GM12891 (cell line): ENCODE results near the gene CD244.

Source experiments
- POLR2A ChIP-seq: IDR thresholded peaks from 2 replicates; pipeline ENCODE4 v1.6.1; 2011; ENCODE audit warnings: low read depth, low read length, control low read depth
- POLR2AphosphoS5 ChIP-seq: IDR thresholded peaks from 2 replicates; pipeline ENCODE4 v1.6.1; 2011; ENCODE audit warnings: low read depth, low read length, control low read depth

DNA sequence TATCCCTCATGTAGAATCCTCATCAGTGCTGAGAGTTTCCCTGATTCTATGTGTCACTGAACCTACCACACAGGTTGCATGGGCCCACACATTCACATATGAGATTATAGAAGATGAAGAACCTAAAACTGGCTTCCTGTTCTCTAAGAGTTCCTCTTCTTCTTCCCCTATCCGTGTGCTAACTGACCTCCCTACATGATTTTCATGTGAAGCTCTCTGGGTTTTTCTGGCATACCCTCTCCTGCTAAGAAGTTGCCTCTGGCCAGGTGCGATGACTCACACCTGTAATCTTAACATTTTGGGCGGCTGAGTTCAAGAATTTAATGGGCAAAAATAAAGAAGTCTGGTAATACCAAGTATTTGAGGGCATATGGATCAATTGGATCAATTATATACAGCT, 5.5 kb upstream of the CD244 start:
- TF ChIP-seq POLR2AphosphoS5: no peak
- no peak for TF ChIP-seq POLR2A
